Measurements from ENCODE around the gene SORCS2.

The SORCS2 gene

GRCh38 chr4:7186031-7186430 lies 6.3 kb upstream of the SORCS2 start:
- no peak for DNase-seq (ENCODE audit: low read depth, low spot score)

DNA sequence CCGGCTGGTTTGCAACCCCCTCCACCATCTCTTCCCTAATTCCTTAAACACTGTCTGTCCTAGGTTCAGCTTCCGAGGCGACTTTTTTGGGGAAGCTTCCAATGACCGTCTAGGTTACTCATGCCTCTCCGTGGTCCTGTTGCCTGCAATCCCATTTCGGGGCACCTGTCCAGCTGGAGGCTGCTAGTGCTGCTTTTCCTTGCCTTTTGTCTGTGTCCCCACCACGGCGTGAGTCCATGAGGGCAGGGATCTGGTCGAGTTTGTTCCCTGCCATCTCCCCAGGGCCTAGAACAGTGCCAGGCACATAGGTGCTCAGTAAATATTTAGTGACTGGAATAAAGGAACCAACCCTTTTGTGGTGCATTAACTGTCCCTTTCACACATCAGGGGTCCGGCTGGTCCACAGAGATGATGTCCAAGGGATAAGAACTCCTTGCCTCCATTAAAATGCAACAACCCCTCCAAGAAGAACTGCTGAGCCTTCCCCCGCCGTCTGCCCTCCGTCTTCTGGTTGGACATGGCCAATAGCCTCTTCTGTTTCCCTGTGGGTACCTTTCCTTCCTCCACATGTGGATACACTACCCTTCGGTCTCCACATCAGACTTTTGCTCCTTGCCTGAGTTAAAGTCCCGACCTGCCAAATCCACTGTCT lies 5.7 kb upstream of the SORCS2 start:
- DNase-seq (ENCODE audit: low read depth, low spot score), result no peak

GRCh38 chr4:7187168-7187535 lies 5.2 kb upstream of the SORCS2 start:
- no peak for DNase-seq (ENCODE audit: low read depth, low spot score)

DNA sequence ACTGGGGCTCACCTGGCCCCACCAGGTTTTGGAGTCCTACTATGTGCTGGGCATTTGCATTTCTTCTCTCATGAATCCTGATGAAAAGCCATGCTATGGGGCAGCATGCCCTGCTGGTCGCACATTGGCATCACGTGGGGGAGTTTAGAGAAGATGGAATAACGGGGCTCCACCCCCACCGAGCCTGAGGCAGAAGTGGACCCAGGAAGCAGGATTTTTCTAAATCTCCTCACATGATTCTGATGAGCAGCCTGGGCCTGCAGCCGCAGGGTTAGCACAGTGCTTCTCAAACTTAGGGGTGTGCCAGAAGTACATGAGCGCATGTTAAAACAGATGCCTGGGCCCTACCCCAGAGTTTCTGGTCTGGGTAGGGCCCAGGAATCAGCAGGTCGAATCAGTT lies 4.6 kb upstream of the SORCS2 start:
- DNase-seq (ENCODE audit: low read depth, low spot score), result no peak

DNA sequence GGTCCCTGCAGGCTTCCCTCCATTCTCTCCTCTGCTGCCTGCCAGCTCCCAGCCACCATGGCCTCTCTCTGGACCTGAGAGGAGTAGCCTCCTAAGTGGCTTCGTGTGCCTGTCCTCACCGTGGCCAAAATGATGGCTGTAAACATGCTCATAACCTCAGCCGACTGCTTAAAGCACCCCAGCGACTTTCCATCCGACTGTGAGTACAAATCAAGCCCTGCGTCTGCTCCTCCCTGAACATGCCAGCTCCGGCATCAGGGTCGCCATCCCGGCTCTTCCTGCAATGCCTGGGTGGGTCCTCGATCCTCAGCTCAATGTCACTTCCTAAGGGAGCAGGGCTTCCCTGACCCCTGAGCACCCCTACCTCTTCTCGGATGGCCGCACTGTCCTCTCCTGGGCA lies 3.3 kb upstream of the SORCS2 start:
- no peak for DNase-seq (ENCODE audit: low read depth, low spot score)

GRCh38 chr4:7189475-7190277 lies 2.7 kb upstream of the SORCS2 start:
- DNase-seq (ENCODE audit: low read depth, low spot score), result no peak

GRCh38 chr4:7190278-7190594 lies 2.1 kb upstream of the SORCS2 start:
- DNase-seq (ENCODE audit: low read depth, low spot score), result no peak

DNA sequence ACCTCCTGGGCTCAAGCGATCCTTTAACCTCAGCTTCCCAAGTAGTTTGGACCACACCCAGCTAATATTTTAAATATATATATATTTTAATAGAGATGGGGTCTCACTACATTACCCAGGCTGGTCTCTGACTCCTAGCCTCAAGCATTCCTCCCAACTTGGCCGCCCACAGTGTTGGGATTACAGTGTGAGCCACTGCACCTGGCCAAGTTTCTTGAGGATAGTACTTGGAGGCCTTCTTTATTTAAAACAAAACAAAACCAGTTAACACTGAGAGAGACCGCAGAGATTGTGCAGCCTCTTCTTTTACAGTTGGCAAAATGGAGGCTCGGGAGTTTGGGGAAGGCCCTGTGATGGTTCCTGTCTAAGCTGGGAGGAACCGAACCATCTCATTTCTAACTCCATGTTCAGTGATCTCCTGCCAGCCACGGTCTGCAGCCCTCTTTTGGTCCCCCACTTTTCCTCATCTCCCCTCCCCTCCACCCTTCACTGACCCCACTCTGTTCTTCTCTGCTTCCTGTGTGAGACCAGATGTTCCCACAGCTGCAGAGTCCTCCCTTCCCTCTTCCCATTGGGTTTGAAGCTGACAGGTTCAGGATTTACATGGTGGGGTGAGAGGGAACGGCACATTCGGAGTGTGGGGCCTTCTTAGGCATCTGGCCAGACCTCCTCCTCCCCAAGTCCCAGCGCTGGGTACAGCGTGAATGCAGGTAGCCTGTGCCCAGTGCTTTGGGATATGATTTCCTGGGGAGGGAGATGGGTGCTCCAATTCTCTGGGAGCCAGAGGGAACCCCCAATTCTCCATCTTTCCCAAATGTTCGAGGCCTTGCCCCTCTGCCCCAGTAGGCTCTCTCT lies 1.4 kb upstream of the SORCS2 start:
- DNase-seq (ENCODE audit: low read depth, low spot score), result no peak

- DNase-seq (ENCODE audit: low read depth, low spot score), result no peak
These were observed 639 bp upstream of the SORCS2 start for GRCh38 chr4:7191546-7192251.

DNA sequence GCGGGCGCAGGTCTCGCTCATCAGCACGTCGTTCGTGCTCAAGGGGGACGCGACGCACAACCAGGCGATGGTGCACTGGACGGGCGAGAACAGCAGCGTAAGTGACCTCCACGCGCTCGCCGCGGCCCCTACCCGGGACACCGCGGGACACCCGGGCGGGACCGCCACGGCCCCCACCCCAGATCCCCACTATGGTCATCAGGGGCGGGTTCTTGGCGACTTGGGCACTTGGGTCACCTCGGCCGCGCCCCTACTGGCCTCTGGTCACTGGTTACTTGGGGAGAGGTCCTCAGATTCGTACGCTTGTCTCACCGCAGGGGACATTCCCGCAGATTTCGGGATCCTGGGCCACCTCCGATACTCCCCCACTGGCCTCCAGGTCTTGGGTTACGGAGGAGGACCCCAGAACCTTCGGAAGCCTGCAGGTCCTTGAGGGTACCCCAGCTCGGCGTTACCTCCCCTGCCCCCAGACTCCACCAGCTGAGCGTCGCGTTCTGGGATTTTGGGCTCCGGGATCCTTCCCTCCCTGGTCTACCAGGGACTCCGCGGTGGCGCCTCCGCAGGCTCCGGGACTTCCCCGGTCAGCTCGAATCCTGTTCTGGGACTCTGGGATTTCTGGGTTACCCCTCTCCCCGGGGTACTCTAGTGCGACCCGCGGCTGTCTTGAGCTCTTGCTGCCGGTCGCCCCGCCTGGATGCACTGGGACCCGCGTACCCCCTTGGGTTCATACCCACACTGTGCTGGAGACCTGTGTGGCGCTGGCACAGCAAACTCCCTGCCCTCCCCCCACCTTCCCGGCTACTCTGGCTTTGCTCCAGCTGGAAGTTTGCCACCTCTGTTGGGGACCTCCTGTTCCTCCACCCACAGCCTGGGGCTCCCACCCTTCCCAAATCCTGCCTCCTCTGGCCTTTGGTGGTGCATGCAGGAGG lies 956 bp downstream of the SORCS2 start:
- no peak for DNase-seq (ENCODE audit: low read depth, low spot score)

DNA sequence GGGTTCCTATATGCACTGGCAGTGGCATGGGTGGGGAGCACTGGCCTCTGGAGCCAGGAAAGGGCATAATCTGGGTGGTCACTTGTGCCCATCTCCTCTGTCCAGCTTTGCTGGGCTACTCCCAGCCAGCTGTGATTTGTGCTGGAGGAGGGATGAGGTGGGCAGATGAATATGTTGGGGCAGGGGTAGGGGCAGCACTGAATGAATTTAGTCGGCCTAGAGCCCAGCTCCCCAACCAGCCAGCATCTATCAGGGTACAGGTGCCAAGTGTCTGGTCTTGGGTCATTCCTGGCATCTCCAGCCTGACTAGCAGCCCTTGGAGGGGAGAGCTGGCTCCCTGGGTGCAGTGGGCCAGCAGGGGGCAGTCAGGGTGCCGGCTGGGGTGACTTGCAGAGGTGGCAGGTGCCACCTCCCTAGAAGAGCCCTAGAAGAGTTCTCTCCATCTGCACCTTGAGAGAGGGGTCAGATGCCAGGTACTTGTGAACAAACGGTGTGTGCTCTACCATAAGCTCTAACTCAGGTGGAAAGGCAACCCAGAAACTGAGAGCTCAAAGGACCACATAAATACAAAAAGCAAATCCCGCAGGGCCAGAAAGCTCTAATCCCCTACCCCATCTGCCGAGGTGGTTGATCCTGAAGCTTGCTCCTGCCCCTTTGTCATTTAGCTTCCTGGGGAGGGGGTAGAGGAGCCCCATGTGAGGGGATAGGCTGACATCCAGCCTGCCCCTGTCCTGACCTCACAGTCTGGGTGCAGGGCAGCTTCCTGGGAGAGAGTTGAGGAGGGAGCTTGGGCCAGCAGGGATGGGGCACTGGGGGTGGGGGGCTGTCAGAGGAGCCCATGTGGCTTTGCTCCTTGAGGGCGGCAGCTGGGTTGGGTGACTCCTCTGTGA lies 2.2 kb downstream of the SORCS2 start:
- DNase-seq (ENCODE audit: low read depth, low spot score), result no peak

DNA sequence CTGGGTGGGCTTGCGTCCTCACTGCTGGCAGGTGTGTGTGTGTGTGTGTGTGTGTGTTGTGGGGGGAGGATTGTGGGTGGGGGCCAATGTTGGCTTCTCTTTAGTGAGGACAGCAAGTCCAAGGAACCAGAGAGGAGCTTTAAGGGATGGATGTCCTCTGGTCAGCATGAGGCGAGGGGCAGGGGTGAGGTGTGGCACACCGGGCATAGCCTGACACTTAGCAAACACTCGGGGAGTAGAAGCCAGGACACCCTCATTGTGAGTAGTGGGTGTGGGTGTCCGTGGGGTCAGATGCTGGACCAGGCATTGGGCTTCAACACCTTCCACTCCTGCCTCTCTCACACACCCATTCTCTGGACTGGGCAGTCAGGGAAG lies 2.8 kb downstream of the SORCS2 start:
- DNase-seq (ENCODE audit: low read depth, low spot score), result no peak

DNA sequence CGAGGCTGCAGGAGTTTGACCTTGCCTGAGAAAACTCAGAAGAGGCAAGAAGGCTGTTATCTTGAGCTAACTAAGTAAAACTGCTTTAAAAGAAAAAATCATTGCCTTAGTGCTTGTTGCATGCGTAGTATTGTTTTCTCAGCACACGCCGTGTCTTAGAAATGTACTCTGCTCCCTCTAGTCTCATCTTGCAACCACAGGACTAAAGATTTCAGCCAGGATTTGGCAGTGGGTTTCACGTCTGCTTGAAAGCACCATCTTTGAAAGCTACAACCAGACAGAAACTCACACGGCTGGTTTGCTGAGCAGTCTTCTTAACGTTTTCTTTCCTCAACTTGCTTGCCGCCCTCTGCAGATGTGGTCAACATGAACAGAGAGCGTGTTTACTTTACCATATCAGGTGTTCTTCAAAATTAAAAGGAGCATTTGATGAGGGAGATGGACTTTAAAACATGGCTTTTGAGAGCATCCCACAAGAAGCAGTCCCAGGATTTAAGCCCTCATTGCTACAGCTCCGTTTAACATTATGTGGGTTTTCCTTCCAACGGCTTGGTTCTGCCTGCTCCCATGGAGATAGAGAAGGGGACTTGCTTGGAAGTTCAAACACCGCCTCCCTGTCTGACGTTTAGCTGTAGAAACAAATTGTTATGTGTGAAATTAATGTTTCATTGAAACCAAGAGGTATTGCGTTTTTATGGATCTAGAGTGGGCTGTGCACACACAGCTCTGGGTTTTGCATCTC lies 3.4 kb downstream of the SORCS2 start:
- no peak for DNase-seq (ENCODE audit: low read depth, low spot score)

DNA sequence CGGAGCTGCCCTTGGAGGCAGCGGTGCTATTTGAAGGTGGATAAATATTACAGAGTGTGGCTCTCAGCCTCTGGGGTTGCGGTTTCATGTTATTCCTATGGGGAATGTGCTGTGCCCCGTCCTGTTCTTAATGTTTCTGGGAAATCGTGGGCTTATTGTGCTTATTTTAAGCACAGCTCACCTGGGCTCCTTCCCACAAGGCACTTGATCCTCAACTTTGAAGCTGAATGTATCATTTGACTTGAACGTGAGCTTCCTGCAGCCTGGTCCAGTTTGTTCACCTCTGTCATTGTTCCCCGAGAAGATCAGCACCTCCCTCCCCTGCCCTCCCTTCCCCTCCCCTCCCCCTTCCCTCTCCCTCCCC lies 3.9 kb downstream of the SORCS2 start:
- DNase-seq (ENCODE audit: low read depth, low spot score), result no peak

DNA sequence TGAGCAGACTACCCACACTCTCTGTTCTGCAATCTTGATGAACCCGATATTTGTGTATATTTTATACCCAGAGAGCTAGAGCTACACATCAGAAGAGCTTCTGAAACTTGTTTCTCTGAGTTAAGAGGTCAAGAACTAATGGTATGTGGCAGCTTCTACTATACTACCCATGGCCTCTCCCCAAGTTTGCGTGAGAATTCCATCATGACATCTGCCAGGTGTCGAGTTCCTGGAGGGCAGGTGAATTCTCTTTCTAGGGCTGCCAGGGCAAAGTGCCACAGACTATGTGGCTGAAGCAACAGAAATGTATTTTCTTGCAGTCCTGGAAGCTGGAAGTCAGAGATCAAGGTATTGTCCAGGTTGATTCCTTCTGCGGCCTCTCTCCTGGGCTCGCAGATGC lies 4.4 kb downstream of the SORCS2 start:
- no peak for DNase-seq (ENCODE audit: low read depth, low spot score)

GRCh38 chr4:7197910-7198309 lies 5.6 kb downstream of the SORCS2 start:
- no peak for DNase-seq (ENCODE audit: low read depth, low spot score)

GRCh38 chr4:7198440-7199128 lies 6.2 kb downstream of the SORCS2 start:
- DNase-seq (ENCODE audit: low read depth, low spot score), result no peak

GRCh38 chr4:7199129-7199725 lies 6.9 kb downstream of the SORCS2 start:
- no peak for DNase-seq (ENCODE audit: low read depth, low spot score)

All from smooth muscle cell of the brain vasculature (primary cell).